Activated CD8-positive, alpha-beta memory T cell treated with anti-CD3 and anti-CD28 coated beads for 1 hour (primary cell): ENCODE data around the gene HNRNPL.
A peak's percentile ranks its signal among the peaks of the same experiment; 100 is the strongest.
"Not testable (repeated sequence)": the region's sequence is repeated elsewhere in the genome, so short reads cannot be mapped to it uniquely, and the experiment has no call there.

Experiments
- DNase-seq, 2 donors: peaks; one replicate each; pipeline ENCODE4 v3.0.0-alpha.2; 2020; ENCODE audit warnings: low read depth in 1 of 2; ENCODE audit errors: extremely low read depth in 1 of 2

The HNRNPL gene

DNA sequence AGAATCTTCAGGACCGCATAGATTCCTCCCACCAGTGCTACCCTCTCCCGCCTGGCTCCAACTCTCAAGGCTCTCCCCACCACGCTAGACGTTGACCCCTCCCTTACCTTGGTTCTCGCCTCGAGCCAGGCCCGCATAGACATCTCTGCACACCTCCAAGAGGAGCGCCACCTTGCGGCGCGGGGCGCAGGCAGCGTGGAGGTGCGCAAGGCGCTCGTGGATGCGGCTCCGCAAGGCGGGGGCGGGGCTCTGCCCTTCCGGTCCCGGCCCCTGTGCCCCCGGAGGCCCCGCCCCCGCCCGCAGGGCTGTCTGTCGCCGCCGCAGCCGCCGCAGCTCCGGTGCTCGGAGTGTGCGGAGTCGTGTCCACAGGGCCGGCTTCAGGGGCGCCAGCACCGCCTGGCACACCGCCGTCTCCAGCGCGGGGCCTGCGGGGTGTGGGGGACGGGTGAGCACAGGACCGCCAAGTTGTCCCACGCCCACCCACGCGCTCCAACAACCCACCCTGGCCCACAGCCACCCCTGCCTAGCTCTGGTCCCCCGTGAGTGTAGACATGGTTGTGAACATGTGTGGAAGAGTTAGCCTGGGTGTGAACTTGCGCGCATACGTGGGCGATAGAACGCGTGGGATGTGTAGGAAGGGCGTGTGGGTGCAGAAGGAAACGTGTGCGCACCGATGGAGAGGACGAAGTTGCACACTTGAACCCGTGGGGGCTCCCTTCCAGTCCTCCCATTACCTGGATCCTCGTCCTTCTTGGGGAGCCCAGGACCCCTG is 20.2 kb upstream of the HNRNPL start:
- DNase-seq = peak; percentile 72 to 90

GRCh38 chr19:38869160-38869835 is 19.5 kb upstream of the HNRNPL start:
- DNase-seq = no peak

GRCh38 chr19:38868551-38868950 is 18.8 kb upstream of the HNRNPL start:
- no peak for DNase-seq

DNA sequence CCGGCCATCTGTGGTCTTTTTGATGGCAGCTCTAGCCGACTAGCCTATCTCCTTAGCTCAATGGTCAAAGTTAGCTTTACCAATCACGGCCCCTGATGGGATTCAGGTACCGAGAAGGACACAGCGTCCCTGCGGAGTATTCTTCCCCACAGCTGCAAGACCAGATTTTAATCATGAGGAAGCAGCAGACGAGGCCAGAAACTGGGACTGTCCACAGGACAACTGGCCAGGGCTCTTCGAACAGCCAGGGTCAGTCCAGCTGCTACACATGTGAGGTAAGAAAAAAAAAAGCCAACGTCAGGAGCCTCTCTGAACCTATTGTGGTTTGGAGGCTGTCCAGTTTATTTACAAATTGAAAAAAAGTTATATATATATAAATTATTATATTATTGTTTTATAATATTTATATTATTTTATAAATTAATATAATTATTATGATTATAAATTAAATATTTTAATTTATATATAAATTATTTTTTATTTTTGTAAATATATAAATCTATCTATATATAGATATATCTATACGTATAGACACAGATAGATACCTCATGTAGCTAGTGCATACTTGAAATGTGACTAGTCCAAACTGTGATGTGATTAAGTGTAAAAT is 17.5 kb upstream of the HNRNPL start:
- no peak for DNase-seq

DNA sequence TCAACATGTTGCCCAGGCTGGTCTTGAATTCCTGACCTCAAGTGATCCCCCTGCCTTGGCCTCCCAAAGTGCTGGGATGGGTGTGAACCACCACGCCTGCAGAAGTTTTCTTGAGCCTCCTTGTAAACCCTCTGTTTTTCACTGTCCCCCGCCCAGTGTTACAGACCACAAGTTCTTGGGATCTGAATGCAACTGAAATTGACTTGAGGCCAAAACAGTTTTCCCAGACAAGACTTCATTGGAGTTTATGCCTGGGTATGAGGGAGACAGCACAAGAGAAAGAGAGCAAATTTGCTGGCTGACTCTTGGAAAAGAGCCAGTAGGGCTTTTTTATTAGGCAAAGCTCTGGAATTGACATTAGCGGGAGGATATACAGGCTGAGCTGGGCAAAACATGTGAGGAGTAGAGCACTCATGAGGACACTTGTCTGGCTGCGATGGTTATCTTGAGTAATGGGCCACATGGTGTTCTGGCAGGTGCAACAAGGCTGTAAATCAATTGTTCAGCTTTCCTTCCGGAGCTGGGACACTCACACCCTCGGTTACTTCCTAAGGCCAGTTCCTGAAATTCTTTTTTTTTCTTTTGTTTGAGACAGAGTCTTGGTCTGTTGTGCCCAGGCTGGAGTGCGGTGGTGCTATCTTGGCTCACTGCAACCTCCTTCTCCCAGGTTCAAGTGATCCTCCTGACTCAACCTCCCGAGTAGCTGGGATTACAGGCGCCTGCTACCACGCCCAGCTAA is 12.7 kb upstream of the HNRNPL start:
- DNase-seq = no peak

DNA sequence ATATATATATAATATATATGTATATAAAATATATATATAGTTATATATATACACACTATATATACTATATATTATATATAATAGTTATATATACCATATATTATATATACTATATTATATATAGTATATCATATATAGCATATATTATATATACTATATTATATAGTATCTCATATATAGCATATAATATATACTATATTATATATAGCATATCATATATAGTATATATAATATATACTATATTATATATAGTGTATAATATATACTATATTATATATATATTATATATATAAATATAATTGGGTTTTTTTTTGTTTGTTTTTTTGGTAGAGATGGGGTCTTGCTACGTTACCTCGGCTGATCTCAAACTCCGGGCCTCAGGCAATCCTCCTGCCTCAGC is 11.6 kb upstream of the HNRNPL start:
- DNase-seq = no peak

DNA sequence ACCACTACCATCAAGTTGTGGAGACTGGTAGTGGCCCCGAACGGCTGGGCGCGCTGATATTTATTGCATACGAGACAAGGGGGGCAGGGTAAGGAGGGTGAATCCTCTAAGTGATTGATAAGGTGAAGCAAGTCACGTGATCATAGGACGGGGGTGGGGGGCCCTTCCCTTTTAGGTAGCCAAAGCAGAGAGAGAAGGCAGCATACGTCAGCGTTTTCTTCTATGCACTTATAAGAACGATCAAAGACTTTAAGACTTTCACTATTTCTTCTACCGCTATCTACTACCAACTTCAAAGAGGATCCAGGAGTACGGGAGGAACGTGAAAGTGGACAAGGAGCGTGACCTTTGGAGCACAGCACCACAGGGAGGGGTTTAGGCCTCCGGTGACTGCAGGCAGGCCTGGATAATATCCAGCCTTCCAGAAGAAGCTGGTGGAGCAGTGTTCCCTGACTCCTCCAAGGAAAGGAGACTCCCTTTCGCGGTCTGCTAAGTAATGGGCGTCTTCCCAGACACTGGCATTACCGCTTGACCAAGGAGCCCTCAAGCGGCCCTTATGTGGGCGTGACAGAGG is 9.9 kb upstream of the HNRNPL start:
- DNase-seq = not testable (repeated sequence)

- DNase-seq = no peak
Measured at GRCh38 chr19:38856813-38857212, 7.0 kb upstream of the HNRNPL start.

GRCh38 chr19:38855751-38856150 is 6.0 kb upstream of the HNRNPL start:
- not testable (repeated sequence) for DNase-seq

DNA sequence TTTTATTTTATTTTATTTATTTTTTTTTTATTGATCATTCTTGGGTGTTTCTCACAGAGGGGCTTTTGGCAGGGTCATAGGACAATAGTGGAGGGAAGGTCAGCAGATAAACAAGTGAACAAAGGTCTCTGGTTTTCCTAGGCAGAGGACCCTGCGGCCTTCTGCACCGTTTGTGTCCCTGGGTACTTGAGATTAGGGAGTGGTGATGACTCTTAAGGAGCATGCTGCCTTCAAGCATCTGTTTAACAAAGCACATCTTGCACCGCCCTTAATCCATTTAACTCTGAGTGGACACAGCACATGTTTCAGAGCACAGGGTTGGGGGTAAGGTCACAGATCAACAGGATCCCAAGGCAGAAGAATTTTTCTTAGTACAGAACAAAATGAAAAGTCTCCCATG is 5.2 kb upstream of the HNRNPL start:
- not testable (repeated sequence) for DNase-seq

- no peak for DNase-seq
Measured at GRCh38 chr19:38853214-38853613, 3.4 kb upstream of the HNRNPL start.

GRCh38 chr19:38852231-38853044 is 2.7 kb upstream of the HNRNPL start:
- peak in 1 of 2 donors; percentile 39 for DNase-seq

GRCh38 chr19:38851622-38852230 is 1.9 kb upstream of the HNRNPL start:
- peak in 1 of 2 donors; percentile 86 for DNase-seq

- DNase-seq = peak in 1 of 2 donors; percentile 12
Measured at GRCh38 chr19:38850976-38851621, 1.3 kb upstream of the HNRNPL start.

GRCh38 chr19:38850436-38850975 is 720 bp upstream of the HNRNPL start:
- DNase-seq = peak; percentile 92 to 99

- DNase-seq = peak; percentile 91 to 99
Measured at GRCh38 chr19:38849147-38849859, 483 bp downstream of the HNRNPL start.

DNA sequence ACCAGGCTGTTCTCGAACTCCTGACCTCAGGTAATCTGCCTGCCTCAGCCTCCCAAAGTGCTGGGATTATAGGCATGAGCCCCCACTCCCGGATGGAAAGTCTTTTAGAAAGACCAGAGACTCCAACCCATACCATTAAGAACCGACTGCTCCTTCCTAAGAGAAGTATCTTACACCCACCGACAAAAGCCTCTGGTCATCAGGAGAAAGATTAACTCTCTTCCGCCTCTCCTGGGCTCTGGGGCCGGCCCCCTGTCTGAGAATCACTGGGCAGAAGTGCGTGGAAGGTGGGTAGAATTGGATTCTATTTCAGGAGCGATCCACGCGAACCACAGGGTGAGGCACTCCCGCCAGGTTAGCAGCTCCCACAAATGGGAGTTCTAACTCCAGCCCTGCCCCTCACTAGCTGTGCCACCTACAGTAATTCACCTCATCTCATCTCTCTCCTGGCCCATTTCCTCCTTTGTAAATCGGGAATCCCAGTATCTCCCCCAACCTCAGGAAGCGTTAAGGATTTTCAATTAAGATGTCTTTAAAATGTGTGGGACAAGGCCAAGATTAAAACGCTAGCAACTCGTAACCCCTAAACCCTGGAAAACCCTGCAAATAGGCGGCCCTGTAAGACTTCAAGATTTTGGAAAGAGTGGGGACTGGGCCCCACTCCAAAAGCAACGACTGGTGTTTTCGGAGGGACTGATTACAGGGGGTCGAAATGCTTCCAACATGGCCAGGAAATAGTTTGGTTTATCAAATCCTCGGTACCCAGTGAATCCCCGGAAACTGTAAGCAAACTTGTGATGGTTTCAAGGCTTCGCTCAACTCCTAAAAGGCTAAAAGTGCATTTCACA is 1.3 kb downstream of the HNRNPL start:
- no peak for DNase-seq
